K562 (cell line): ENCODE results near the gene PHF20. TPM values are rescaled to one million over a fixed set of nuclear protein-coding genes. Genes with fewer than 3 reads are reported as not detected.

Experiments
- ATAC-seq: fragments of 200-7000 bp; cut with Tn5 transposase; 3 replicates; pipeline ENCODE4 v1.9.1; 2020; ENCODE audit warnings: moderate library complexity
- BruUV-seq: library from RNA; stranded (reverse); fragments of 400-500 nt; replicated peaks from 2 replicates; lab custom pipeline; 2021; lab: Mats Ljungman, UMichigan
- CTCF ChIA-PET: fragments of 300-600 bp; formaldehyde crosslinking; extraction: SDS; loops from one replicate; lab custom pipeline; 2021; ENCODE audit warnings: low intra/inter-chr PET ratio; lab: Yijun Ruan, JAX
- POLR2A ChIA-PET: fragments of 300-600, 350-650 bp; sonication (Branson Sonifier 250); formaldehyde crosslinking; extraction: SDS; loops from one replicate; lab custom pipeline; 2021; ENCODE audit warnings: antibody characterized with exemption, inconsistent platforms; lab: Yijun Ruan, JAX
- DNase-seq, 4 experiments: peaks; one replicate each; pipeline versions ENCODE4 v3.0.0 to v3.0.0-alpha.2; 2011 to 2018; ENCODE audit warnings: low spot score in 3 of 4, mixed read lengths in 3 of 4; ENCODE audit errors: extremely low read depth in 1 of 4
- FAIRE-seq: peaks from 2 replicates; lab custom pipeline; 2011; peaks lifted over from hg19 to GRCh38; lab: Jason Lieb, UNC
- H2AFZ ChIP-seq: 2 replicates; pipeline ENCODE4 v1.6.0; 2011; ENCODE audit warnings: low read depth, low read length, control low read depth, inconsistent platforms
- H3K27ac ChIP-seq: fragments of 200-600 bp; 3 replicates; pipeline ENCODE4 v1.8.0; 2011; ENCODE audit warnings: low read depth, mild to moderate bottlenecking, control low read depth, inconsistent platforms, low read length, moderate library complexity, mixed read lengths; ENCODE audit errors: extremely low read depth
- H3K27me3 ChIP-seq, 2 experiments: fragments of 300-600 bp in 1 of 2; 2 replicates in 1 of 2; 3 replicates in 1 of 2; pipeline versions ENCODE4 v1.6.0 to v1.8.0; 2011; ENCODE audit warnings: inconsistent platforms in 2 of 2, low read length in 2 of 2, mild to moderate bottlenecking in 1 of 2, mixed read lengths in 1 of 2, moderate library complexity in 1 of 2; ENCODE audit not compliant: control insufficient read depth in 2 of 2, insufficient read depth in 2 of 2
- H3K36me3 ChIP-seq: fragments of 300-600 bp; 3 replicates; pipeline ENCODE4 v1.8.0; 2011; ENCODE audit warnings: mild to moderate bottlenecking, low read length, inconsistent platforms; ENCODE audit not compliant: control insufficient read depth, insufficient read depth
- H3K4me1 ChIP-seq, 2 experiments: fragments of 200-600 bp in 1 of 2; replicated peaks in 1 of 2; 2 replicates in 1 of 2; 3 replicates in 1 of 2; pipeline versions ENCODE4 v1.5.1 to v1.8.0; 2011; ENCODE audit warnings: inconsistent platforms in 2 of 2, low read length in 2 of 2, mild to moderate bottlenecking in 1 of 2, mixed read lengths in 1 of 2, moderate library complexity in 1 of 2; ENCODE audit not compliant: control insufficient read depth in 2 of 2, insufficient read depth in 2 of 2
- H3K4me2 ChIP-seq: 2 replicates; pipeline ENCODE4 v1.6.1; 2011; ENCODE audit warnings: low read length, control low read depth, inconsistent platforms, mixed read lengths; ENCODE audit not compliant: insufficient read depth
- H3K4me3 ChIP-seq: fragments of 200-600 bp; sonication (generic), shearing (Covaris generic); 2 replicates; pipeline ENCODE4 v1.5.1; 2016; ENCODE audit warnings: control low read depth, inconsistent platforms
- H3K79me2 ChIP-seq: fragments of 200-600 bp; 3 replicates; pipeline ENCODE4 v1.8.0; 2011; ENCODE audit warnings: low read length, inconsistent platforms; ENCODE audit not compliant: control insufficient read depth, insufficient read depth
- H3K9ac ChIP-seq, 2 experiments: 2 replicates each; pipeline versions ENCODE4 v1.6.0 to v1.6.1; 2011; ENCODE audit warnings: low read depth in 2 of 2, low read length in 2 of 2, control low read depth in 1 of 2, inconsistent platforms in 1 of 2, mild to moderate bottlenecking in 1 of 2, mixed read lengths in 1 of 2; ENCODE audit not compliant: insufficient read depth in 1 of 2
- H3K9me1 ChIP-seq: one replicate; pipeline ENCODE4 v1.6.0; 2011; ENCODE audit warnings: inconsistent platforms, mild to moderate bottlenecking, low read length, moderate library complexity; ENCODE audit not compliant: control insufficient read depth, insufficient read depth
- H3K9me3 ChIP-seq: replicated peaks from 2 replicates; pipeline ENCODE4 v1.5.1; 2011; ENCODE audit warnings: low read depth, low read length, inconsistent platforms; ENCODE audit not compliant: control insufficient read depth, insufficient read depth
- H4K20me1 ChIP-seq: replicated peaks from 2 replicates; pipeline ENCODE4 v1.6.1; 2011; ENCODE audit warnings: low read length, inconsistent platforms, mixed read lengths; ENCODE audit not compliant: control insufficient read depth, insufficient read depth
- HCFC1 ChIP-seq: IDR thresholded peaks from 2 replicates; pipeline ENCODE4 v1.6.1; 2012; ENCODE audit warnings: low read depth, low read length, improper control_type of control experiment
- MAZ ChIP-seq, 2 experiments: fragments of 450-650 bp in 1 of 2; sonication (generic) in 1 of 2; formaldehyde crosslinking; IDR thresholded peaks in 1 of 2; conservative IDR thresholded peaks in 1 of 2; 2 replicates each; pipeline versions ENCODE4 v1.4.0 to v1.5.0; 2020; ENCODE audit warnings: mild to moderate bottlenecking in 1 of 2, missing genetic modification reagents in 1 of 2
- TAF7 ChIP-seq: fragments of 450-650 bp; IDR thresholded peaks from 2 replicates; pipeline ENCODE4 v1.6.1; 2016; ENCODE audit warnings: missing genetic modification characterization, missing compliant biosample characterization
- ZNF124 ChIP-seq: sonication (generic); formaldehyde crosslinking; IDR thresholded peaks from 2 replicates; pipeline ENCODE4 v1.8.1; 2022; ENCODE audit warnings: missing genetic modification reagents
- WGBS: fragments of 100-300 bp; shearing (Covaris generic); methylation state at CpG from one replicate; pipeline ENCODE4 v1.1.6; 2016; ENCODE audit warnings: low coverage, mixed read lengths; ENCODE audit not compliant: insufficient coverage; ENCODE audit errors: missing lambda C conversion rate; 5-methylcytosine and 5-hydroxymethylcytosine counted together
- in situ Hi-C: fragments of 300-500 bp; cut with MboI; formaldehyde crosslinking; loops from 4 replicates; pipeline ENCODE4 v1.15.0; 2018; ENCODE audit warnings: inconsistent platforms, mixed read lengths
- intact Hi-C: fragments of 100-400 bp; cut with micrococcal nuclease; formaldehyde crosslinking; loops from 2 replicates; pipeline ENCODE4 v1.14.2; 2022
- polyA plus RNA-seq, 8 experiments: library from polyadenylated mRNA; depleted of rRNA in 4 of 8; stranded (reverse) in 5 of 8; unstranded in 3 of 8; fragments of >200 nt; fragmentation: Nextera tagmentation in 2 of 8; fragmentation: Illumina TruSeq in 1 of 8; extraction: Ambion mirVana in 2 of 8; extraction: Trizol in 1 of 8; gene quantifications; 2 replicates each; pipeline versions ENCODE4 v1.2.1 to v1.2.3, GENCODE V29; 2011 to 2014; ENCODE audit warnings: inconsistent platforms in 1 of 8, missing spikeins in 1 of 8
- total RNA-seq, 7 experiments: library from RNA; depleted of rRNA in 6 of 7; stranded (reverse); fragments of >200 nt in 6 of 7; fragmentation: Illumina TruSeq in 2 of 7; extraction: Trizol in 2 of 7; gene quantifications; 2 replicates each; pipeline versions ENCODE4 v1.2.1 to v1.2.3, GENCODE V29; 2011 to 2021; ENCODE audit warnings: low replicate concordance in 1 of 7
- TF ChIP-seq, protein P1 (sequence below): fragments of 200-800 bp; sonication (Bioruptor generic); IDR thresholded peaks from 2 replicates; pipeline ENCODE4 v1.6.1; 2016; ENCODE audit warnings: missing genetic modification characterization, missing compliant biosample characterization

PHF20 gene
- total and polyA plus RNA-seq, 9 of the 15 experiments (the other 6 are each of a cell fraction or from before 2014, with no cell fraction given), result 49.9 to 196 (median 70.7) TPM

- Histone ChIP-seq H3K9me1 (no peaks in the 10 kb centered on the region), H3K79me2 (peaks cover 12% of the 10 kb centered on the region), H4K20me1 (no peaks in the 10 kb centered on the region), H3K9ac (no peak overlapping the region), H3K27ac (no peak overlapping the region), H3K9me3 (no peaks in the 10 kb centered on the region), H3K4me1 (peaks cover 6 to 14% of the 10 kb centered on the region in 2 experiments; a peak in 4 of 5 replicates), H3K27me3 (no peaks in the 10 kb centered on the region), H2AFZ (no peak overlapping the region), H3K4me2 (no peak overlapping the region), H3K36me3 (peaks cover 4% of the 10 kb centered on the region; the same call in 1 of the 3 replicates), H3K4me3 (no peak overlapping the region)
- DNase-seq (no peak), ATAC-seq (no peak), FAIRE-seq (no peak)
- BruUV-seq, result no TSS peak
- in situ Hi-C loops, result no loop called here
- ChIA-PET POLR2A (interaction anchor here (0.9 kb wide), 1 partner anchor 19 kb away, joined by 4 read pairs; no protein-coding TSS in a partner anchor), CTCF (no interaction called here)
- TF ChIP-seq, protein P1, sequence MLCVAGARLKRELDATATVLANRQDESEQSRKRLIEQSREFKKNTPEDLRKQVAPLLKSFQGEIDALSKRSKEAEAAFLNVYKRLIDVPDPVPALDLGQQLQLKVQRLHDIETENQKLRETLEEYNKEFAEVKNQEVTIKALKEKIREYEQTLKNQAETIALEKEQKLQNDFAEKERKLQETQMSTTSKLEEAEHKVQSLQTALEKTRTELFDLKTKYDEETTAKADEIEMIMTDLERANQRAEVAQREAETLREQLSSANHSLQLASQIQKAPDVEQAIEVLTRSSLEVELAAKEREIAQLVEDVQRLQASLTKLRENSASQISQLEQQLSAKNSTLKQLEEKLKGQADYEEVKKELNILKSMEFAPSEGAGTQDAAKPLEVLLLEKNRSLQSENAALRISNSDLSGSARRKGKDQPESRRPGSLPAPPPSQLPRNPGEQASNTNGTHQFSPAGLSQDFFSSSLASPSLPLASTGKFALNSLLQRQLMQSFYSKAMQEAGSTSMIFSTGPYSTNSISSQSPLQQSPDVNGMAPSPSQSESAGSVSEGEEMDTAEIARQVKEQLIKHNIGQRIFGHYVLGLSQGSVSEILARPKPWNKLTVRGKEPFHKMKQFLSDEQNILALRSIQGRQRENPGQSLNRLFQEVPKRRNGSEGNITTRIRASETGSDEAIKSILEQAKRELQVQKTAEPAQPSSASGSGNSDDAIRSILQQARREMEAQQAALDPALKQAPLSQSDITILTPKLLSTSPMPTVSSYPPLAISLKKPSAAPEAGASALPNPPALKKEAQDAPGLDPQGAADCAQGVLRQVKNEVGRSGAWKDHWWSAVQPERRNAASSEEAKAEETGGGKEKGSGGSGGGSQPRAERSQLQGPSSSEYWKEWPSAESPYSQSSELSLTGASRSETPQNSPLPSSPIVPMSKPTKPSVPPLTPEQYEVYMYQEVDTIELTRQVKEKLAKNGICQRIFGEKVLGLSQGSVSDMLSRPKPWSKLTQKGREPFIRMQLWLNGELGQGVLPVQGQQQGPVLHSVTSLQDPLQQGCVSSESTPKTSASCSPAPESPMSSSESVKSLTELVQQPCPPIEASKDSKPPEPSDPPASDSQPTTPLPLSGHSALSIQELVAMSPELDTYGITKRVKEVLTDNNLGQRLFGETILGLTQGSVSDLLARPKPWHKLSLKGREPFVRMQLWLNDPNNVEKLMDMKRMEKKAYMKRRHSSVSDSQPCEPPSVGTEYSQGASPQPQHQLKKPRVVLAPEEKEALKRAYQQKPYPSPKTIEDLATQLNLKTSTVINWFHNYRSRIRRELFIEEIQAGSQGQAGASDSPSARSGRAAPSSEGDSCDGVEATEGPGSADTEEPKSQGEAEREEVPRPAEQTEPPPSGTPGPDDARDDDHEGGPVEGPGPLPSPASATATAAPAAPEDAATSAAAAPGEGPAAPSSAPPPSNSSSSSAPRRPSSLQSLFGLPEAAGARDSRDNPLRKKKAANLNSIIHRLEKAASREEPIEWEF (CRISPR knock-in tag), result no peak
- TF ChIP-seq MAZ (CRISPR knock-in tag; conservative IDR thresholded peaks at IDR 0.05 in 1 of 2, IDR thresholded peaks at IDR 0.05 in 1 of 2), result no peak
- TF ChIP-seq TAF7 (tag), result no peak
- TF ChIP-seq ZNF124, result no peak
- TF ChIP-seq HCFC1, result no peak
- 67% methylated on average over 1 of the region's 1 CpG for WGBS
- intact Hi-C loops, result no loop called here
These were observed 59.2 kb downstream of the PHF20 start for GRCh38 chr20:35831029-35831428.
